KBM-7 (cell line): ENCODE measurements around the gene TP73.

Experiments
- DNase-seq: peaks from one replicate; pipeline ENCODE4 v3.0.0-alpha.2; 2015
- in situ Hi-C: fragments of 300-500 bp; cut with MboI; formaldehyde crosslinking; loops from 2 replicates; pipeline ENCODE4 v1.14.3; 2020; ENCODE audit warnings: low sequenced_read_pairs, low pct_unique_long_range_greater_than_20kb, mixed read lengths

The TP73 gene

DNA sequence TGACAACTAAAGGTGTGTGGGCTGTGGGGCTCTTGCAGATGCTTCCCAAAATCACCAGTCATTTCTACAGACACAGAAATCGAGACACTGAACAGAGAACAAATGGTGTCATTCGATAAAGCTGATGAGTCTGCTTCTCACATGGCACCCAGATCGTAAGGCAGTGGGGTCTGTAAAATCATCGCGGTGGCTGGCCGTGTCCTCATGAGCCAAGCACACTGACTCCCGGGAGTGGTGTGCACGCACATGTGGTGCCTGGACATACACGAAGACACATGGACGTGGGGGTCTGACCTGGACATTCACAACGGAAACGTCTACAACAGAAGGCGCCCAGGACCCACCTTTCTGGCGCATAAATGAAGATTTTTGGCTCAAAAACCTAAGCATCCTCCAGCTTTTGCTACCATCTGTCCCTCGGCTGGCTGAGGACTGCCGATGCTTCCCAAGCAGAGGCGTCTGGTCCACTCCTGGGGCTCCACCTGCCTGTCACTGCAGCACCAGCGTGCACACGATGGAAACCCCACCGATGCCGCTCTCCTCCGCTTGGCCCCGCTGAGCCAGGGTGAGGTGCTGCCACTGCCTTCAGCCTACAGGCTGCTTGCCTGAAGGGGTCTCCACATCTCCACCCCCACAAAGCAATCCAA is 127.1 kb downstream of the TP73 start:
- no peak for DNase-seq
- in situ Hi-C loops, result no loop called here

- DNase-seq, result no peak
- in situ Hi-C loops, result no loop called here
These were observed 127.6 kb downstream of the TP73 start for GRCh38 chr1:3779912-3780416.

DNA sequence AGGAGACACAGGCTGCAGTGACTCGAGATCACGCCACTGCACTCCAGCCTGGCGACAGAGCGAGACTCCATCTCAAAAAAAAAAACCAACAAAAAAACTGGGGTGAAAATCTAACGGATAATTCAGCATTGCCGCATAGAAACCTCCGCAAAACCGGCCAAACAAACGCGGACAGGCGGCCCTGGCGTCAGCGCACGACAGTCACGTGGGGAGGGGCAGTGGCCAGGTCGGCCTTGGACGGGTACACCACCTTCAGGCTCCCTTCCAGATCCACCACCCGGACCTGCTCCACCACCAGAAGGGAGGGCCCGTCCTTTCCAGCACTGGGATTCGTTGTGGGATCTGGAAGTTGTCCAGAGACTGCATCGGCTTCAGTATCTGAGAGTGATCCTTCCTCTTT is 128.6 kb downstream of the TP73 start:
- no peak for DNase-seq
- in situ Hi-C loops, result no loop called here

- in situ Hi-C loops, result no loop called here
- DNase-seq, result no peak
These were observed 131.5 kb downstream of the TP73 start for GRCh38 chr1:3783651-3784474.

DNA sequence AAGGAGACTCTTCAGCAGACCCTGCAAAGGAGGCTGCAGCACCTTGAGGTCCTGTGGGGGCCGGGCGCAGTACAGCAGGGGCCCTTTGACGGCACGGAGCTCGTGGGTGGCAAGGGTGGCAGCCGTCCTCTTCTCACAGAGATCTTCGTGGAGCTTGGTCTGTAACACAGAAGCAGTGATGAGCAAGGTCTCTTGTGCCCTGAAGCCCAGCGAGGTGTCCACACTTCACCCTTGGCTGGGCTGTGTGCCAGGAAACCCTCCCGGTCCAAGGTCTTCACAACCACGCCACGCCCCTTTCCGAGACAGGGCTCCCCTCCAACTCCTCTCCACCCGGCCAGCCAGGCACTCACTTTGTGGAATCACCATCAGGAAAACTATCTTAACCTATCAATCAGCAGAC is 132.7 kb downstream of the TP73 start:
- no peak for DNase-seq
- in situ Hi-C loops, result no loop called here

GRCh38 chr1:3785456-3786157 is 133.3 kb downstream of the TP73 start:
- in situ Hi-C loops, result no loop called here
- peak; percentile 42 for DNase-seq
